IMR-90 (cell line): ENCODE results near the gene CWC22. TPM values are rescaled to one million over a fixed set of nuclear protein-coding genes. Genes with fewer than 3 reads are reported as not detected.

Source experiments
- ATAC-seq: fragments of 200-7000 bp; cut with Tn5 transposase; 2 replicates; pipeline ENCODE4 v1.9.1; 2020; ENCODE audit warnings: low read depth, mild to moderate bottlenecking, moderate library complexity
- BruUV-seq: library from RNA; stranded (reverse); fragments of 400-500 nt; replicated peaks from 2 replicates; lab custom pipeline; 2021; lab: Mats Ljungman, UMichigan
- CTCF ChIA-PET: fragments of 300-600 bp; formaldehyde crosslinking; extraction: SDS; loops from one replicate; lab custom pipeline; 2021; ENCODE audit warnings: antibody characterized with exemption; lab: Yijun Ruan, JAX
- POLR2A ChIA-PET: fragments of 300-600 bp; sonication (Branson Sonifier 250); formaldehyde crosslinking; loops from one replicate; lab custom pipeline; 2022; ENCODE audit warnings: antibody characterized with exemption; ENCODE audit not compliant: unreplicated experiment; lab: Charles Lee
- DNase-seq: peaks from one replicate; pipeline ENCODE4 v3.0.0; 2013
- H2AFZ ChIP-seq: replicated peaks from 2 replicates; pipeline ENCODE3; 2013; ENCODE audit warnings: low read length, mild to moderate bottlenecking; ENCODE audit not compliant: poor library complexity
- H2AK5ac ChIP-seq: 2 replicates; pipeline ENCODE4 v1.6.1; 2013; ENCODE audit warnings: low read depth, low read length, inconsistent platforms
- H2AK9ac ChIP-seq: replicated peaks from 2 replicates; pipeline ENCODE3; 2013; ENCODE audit warnings: mild to moderate bottlenecking, low read depth, low read length, moderate library complexity; ENCODE audit not compliant: poor library complexity
- H2BK120ac ChIP-seq: 2 replicates; pipeline ENCODE4 v1.6.1; 2013; ENCODE audit warnings: low read depth, low read length, inconsistent platforms
- H2BK15ac ChIP-seq: 3 replicates; pipeline ENCODE4 v1.6.1; 2013; ENCODE audit warnings: low read depth, low read length, inconsistent platforms
- H2BK20ac ChIP-seq: 2 replicates; pipeline ENCODE4 v1.6.1; 2013; ENCODE audit warnings: low read depth, mild to moderate bottlenecking, inconsistent platforms, low read length, moderate library complexity
- H2BK5ac ChIP-seq: 2 replicates; pipeline ENCODE4 v1.6.1; 2013; ENCODE audit warnings: mild to moderate bottlenecking, low read depth, low read length, inconsistent platforms; ENCODE audit not compliant: poor library complexity, severe bottlenecking
- H3K14ac ChIP-seq: replicated peaks from 2 replicates; pipeline ENCODE4 v1.6.1; 2013; ENCODE audit warnings: low read depth, low read length, inconsistent platforms
- H3K18ac ChIP-seq: 2 replicates; pipeline ENCODE4 v1.6.1; 2013; ENCODE audit warnings: low read depth, low read length, control low read depth
- H3K23ac ChIP-seq: 2 replicates; pipeline ENCODE4 v1.6.1; 2013; ENCODE audit warnings: low read depth, low read length, inconsistent platforms
- H3K27ac ChIP-seq: 2 replicates; pipeline ENCODE4 v1.5.1; 2013; ENCODE audit warnings: mild to moderate bottlenecking, control low read depth, low read length; ENCODE audit not compliant: insufficient read depth
- H3K27me3 ChIP-seq: 2 replicates; pipeline ENCODE4 v1.6.1; 2013; ENCODE audit warnings: low read length; ENCODE audit not compliant: control insufficient read depth, insufficient read depth
- H3K36me3 ChIP-seq: 2 replicates; pipeline ENCODE4 v1.6.1; 2013; ENCODE audit warnings: low read length, mixed read lengths; ENCODE audit not compliant: control insufficient read depth, insufficient read depth
- H3K4ac ChIP-seq: 2 replicates; pipeline ENCODE4 v1.6.1; 2013; ENCODE audit warnings: low read depth, low read length, inconsistent platforms
- H3K4me1 ChIP-seq: 2 replicates; pipeline ENCODE4 v1.6.1; 2013; ENCODE audit warnings: low read length, mixed read lengths; ENCODE audit not compliant: control insufficient read depth, insufficient read depth
- H3K4me2 ChIP-seq: 2 replicates; pipeline ENCODE4 v1.6.1; 2013; ENCODE audit warnings: low read depth, mild to moderate bottlenecking, control low read depth, low read length, moderate library complexity
- H3K4me3 ChIP-seq: 2 replicates; pipeline ENCODE4 v1.5.1; 2013; ENCODE audit warnings: low read depth, mild to moderate bottlenecking, control low read depth, low read length, moderate library complexity; ENCODE audit not compliant: insufficient read depth
- H3K56ac ChIP-seq: 2 replicates; pipeline ENCODE4 v1.6.1; 2013; ENCODE audit warnings: low read length, inconsistent platforms; ENCODE audit not compliant: insufficient read depth; ENCODE audit errors: extremely low read depth
- H3K79me1 ChIP-seq, 2 experiments: 2 replicates each; pipeline ENCODE4 v1.6.1; 2013; ENCODE audit warnings: low read length in 2 of 2, inconsistent platforms in 1 of 2, low read depth in 1 of 2
- H3K9ac ChIP-seq: 2 replicates; pipeline ENCODE4 v1.6.1; 2013; ENCODE audit warnings: low read depth, low read length, control low read depth
- H3K9me1 ChIP-seq: 2 replicates; pipeline ENCODE4 v1.6.1; 2013; ENCODE audit warnings: low read length, inconsistent platforms; ENCODE audit not compliant: insufficient read depth
- H3K9me3 ChIP-seq: 2 replicates; pipeline ENCODE4 v1.6.1; 2013; ENCODE audit warnings: low read length; ENCODE audit not compliant: control insufficient read depth, insufficient read depth
- H4K20me1 ChIP-seq: 2 replicates; pipeline ENCODE4 v1.6.1; 2013; ENCODE audit warnings: low read length, inconsistent platforms; ENCODE audit not compliant: insufficient read depth
- H4K5ac ChIP-seq: 2 replicates; pipeline ENCODE4 v1.6.1; 2013; ENCODE audit warnings: mild to moderate bottlenecking, low read depth, low read length, control low read depth
- H4K8ac ChIP-seq, 2 experiments: 2 replicates each; pipeline ENCODE4 v1.6.1; 2013; ENCODE audit warnings: low read depth in 2 of 2, low read length in 2 of 2, control low read depth in 1 of 2, inconsistent platforms in 1 of 2
- H4K91ac ChIP-seq: 2 replicates; pipeline ENCODE4 v1.6.1; 2013; ENCODE audit warnings: low read depth, low read length, inconsistent platforms; ENCODE audit not compliant: insufficient read depth
- BHLHE40 ChIP-seq: fragments of 150-350 bp; IDR thresholded peaks from 2 replicates; pipeline ENCODE4 v1.6.1; 2016; ENCODE audit warnings: mild to moderate bottlenecking, low read depth, low read length
- CEBPB ChIP-seq: IDR thresholded peaks from 2 replicates; pipeline ENCODE4 v1.6.1; 2012; ENCODE audit warnings: low read depth, low read length, improper control_type of control experiment
- CTCF ChIP-seq: conservative IDR thresholded peaks from 2 replicates; pipeline ENCODE4 v1.5.1; 2012; ENCODE audit warnings: mild to moderate bottlenecking, low read depth, low read length, improper control_type of control experiment
- ELK1 ChIP-seq: fragments of 150-350 bp; IDR thresholded peaks from 2 replicates; pipeline ENCODE4 v1.6.1; 2016; ENCODE audit warnings: low read depth, mild to moderate bottlenecking, low read length, moderate library complexity, borderline replicate concordance
- FOS ChIP-seq: fragments of 150-350 bp; IDR thresholded peaks from 2 replicates; pipeline ENCODE4 v1.6.1; 2016; ENCODE audit warnings: low read depth, low read length
- MAFK ChIP-seq: IDR thresholded peaks from 2 replicates; pipeline ENCODE4 v1.6.1; 2012; ENCODE audit warnings: low read depth, low read length, improper control_type of control experiment
- NFE2L2 ChIP-seq: fragments of 150-350 bp; IDR thresholded peaks from 2 replicates; pipeline ENCODE4 v1.6.1; 2016; ENCODE audit warnings: low read depth, mild to moderate bottlenecking, low read length
- POLR2A ChIP-seq: IDR thresholded peaks from 2 replicates; pipeline ENCODE4 v1.6.1; 2012; ENCODE audit warnings: mild to moderate bottlenecking, low read depth, low read length
- RAD21 ChIP-seq: IDR thresholded peaks from 2 replicates; pipeline ENCODE4 v1.6.1; 2012; ENCODE audit warnings: low read length, improper control_type of control experiment
- RCOR1 ChIP-seq: IDR thresholded peaks from 2 replicates; pipeline ENCODE4 v1.6.1; 2012; ENCODE audit warnings: mild to moderate bottlenecking, low read length, improper control_type of control experiment; ENCODE audit not compliant: insufficient replicate concordance
- RFX5 ChIP-seq: IDR thresholded peaks from 2 replicates; pipeline ENCODE4 v1.8.0; 2012; ENCODE audit warnings: low read depth, mild to moderate bottlenecking, low read length, moderate library complexity
- SMC3 ChIP-seq: fragments of 150-350 bp; IDR thresholded peaks from 2 replicates; pipeline ENCODE4 v1.6.1; 2016; ENCODE audit warnings: low read depth, mild to moderate bottlenecking, antibody characterized with exemption, low read length, moderate library complexity
- USF2 ChIP-seq: fragments of 150-350 bp; IDR thresholded peaks from 2 replicates; pipeline ENCODE4 v1.6.1; 2017; ENCODE audit warnings: mild to moderate bottlenecking, antibody characterized with exemption, low read length, low read depth
- WGBS, 2 experiments: methylation state at CpG; one replicate each; pipeline versions ENCODE4 v1.1.5 to v1.1.7; 2013; ENCODE audit warnings: missing lambda C conversion rate in 2 of 2; ENCODE audit not compliant: insufficient read length in 1 of 2; ENCODE audit errors: extremely low coverage in 2 of 2; 5-methylcytosine and 5-hydroxymethylcytosine counted together
- dilution Hi-C: fragments of 300-500 bp; cut with HindIII; formaldehyde crosslinking; loops from one replicate; pipeline ENCODE4 v1.14.3; 2018; ENCODE audit warnings: low sequenced_read_pairs; ENCODE audit not compliant: unreplicated experiment
- in situ Hi-C: fragments of 300-500 bp; cut with MboI; formaldehyde crosslinking; loops from 3 replicates; pipeline ENCODE4 v1.14.3; 2019; ENCODE audit warnings: low sequenced_read_pairs, inconsistent platforms, mixed read lengths
- intact Hi-C: fragments of 100-400 bp; cut with micrococcal nuclease; formaldehyde crosslinking; loops from 2 replicates; pipeline ENCODE4 v1.10.0; 2022
- polyA plus RNA-seq, 3 experiments: library from polyadenylated mRNA; depleted of rRNA; stranded (reverse); fragments of >200 nt; gene quantifications; 2 replicates each; pipeline ENCODE4 v1.2.3, GENCODE V29; 2012; ENCODE audit warnings: low replicate concordance in 1 of 3
- total RNA-seq: library from RNA; depleted of rRNA; stranded (reverse); fragments of >200 nt; gene quantifications from 2 replicates; pipeline ENCODE4 v1.2.3, GENCODE V29; 2012

The CWC22 gene
- total and polyA plus RNA-seq, 2 of the 4 experiments (the other 2 are of a cell fraction): 4.5 to 17.9 TPM

- BruUV-seq: no TSS peak
- H4K91ac ChIP-seq: no peak overlapping the region
- intact Hi-C loops (no loop called here), in situ Hi-C loops (no loop called here), dilution Hi-C loops (no loop called here)
- H3K56ac ChIP-seq: no peak overlapping the region
- H3K18ac ChIP-seq: no peak overlapping the region
- H3K9ac ChIP-seq: no peak overlapping the region
- no peak overlapping the region for H2AK5ac ChIP-seq
- no peak overlapping the region for H2AK9ac ChIP-seq
- H2AFZ ChIP-seq: no peak overlapping the region
- no peak overlapping the region for H3K4me2 ChIP-seq
- ChIA-PET POLR2A (interaction anchor here (0.7 kb wide), 1 partner anchor 1732 kb away, joined by 20 read pairs; no protein-coding TSS in a partner anchor), CTCF (no interaction called here)
- no peaks in the 10 kb centered on the region for H3K79me1 ChIP-seq
- H3K27me3 ChIP-seq: peaks cover 4% of the 10 kb centered on the region
- H2BK5ac ChIP-seq: no peak overlapping the region
- no peak overlapping the region for H3K23ac ChIP-seq
- WGBS, 2 experiments: 52% methylated on average over 2 of the region's 4 CpGs; no CpG with 5 or more reads in 1 of the 2 experiments
- H3K36me3 ChIP-seq: no peaks in the 10 kb centered on the region
- no peak overlapping the region for H4K5ac ChIP-seq
- TF ChIP-seq RCOR1 (no peak), SMC3 (no peak), FOS (no peak), RAD21 (no peak), BHLHE40 (no peak), NFE2L2 (no peak), CTCF (no peak), USF2 (no peak), ELK1 (no peak), RFX5 (no peak), MAFK (no peak), CEBPB (no peak), POLR2A (no peak)
- no peak overlapping the region for H2BK120ac ChIP-seq
- DNase-seq (no peak), ATAC-seq (no peak)
- H3K14ac ChIP-seq: no peak overlapping the region
- no peaks in the 10 kb centered on the region for H4K20me1 ChIP-seq
- H3K27ac ChIP-seq: no peak overlapping the region
- no peaks in the 10 kb centered on the region for H3K9me3 ChIP-seq
- no peaks in the 10 kb centered on the region for H3K9me1 ChIP-seq
- no peak overlapping the region for H3K4me3 ChIP-seq
- H3K4ac ChIP-seq: no peak overlapping the region
- H3K4me1 ChIP-seq: no peaks in the 10 kb centered on the region
- no peak overlapping the region for H2BK20ac ChIP-seq
- no peak overlapping the region for H4K8ac ChIP-seq
- no peak overlapping the region for H2BK15ac ChIP-seq
These were observed 93.3 kb downstream of the CWC22 start for GRCh38 chr2:179913809-179914208.
